Thyroid gland (tissue), 4 donors: ENCODE measurements around the gene BCAS3.

Experiments
- CTCF ChIP-seq, 6 experiments: fragments of 200-600 bp in 3 of 6; fragments of 450-650 bp in 3 of 6; sonication (generic) in 3 of 6; IDR thresholded peaks; one replicate each; pipeline ENCODE4 v1.5.1; 2016 to 2019; ENCODE audit warnings: antibody characterized with exemption in 6 of 6, mild to moderate bottlenecking in 2 of 6, inconsistent platforms in 1 of 6, moderate library complexity in 1 of 6
- POLR2A ChIP-seq, 2 donors: fragments of 450-650 bp; IDR thresholded peaks; one replicate each; pipeline ENCODE4 v1.6.1; 2017; ENCODE audit warnings: antibody characterized with exemption in 2 of 2, mild to moderate bottlenecking in 2 of 2, moderate library complexity in 1 of 2

- TF ChIP-seq CTCF (IDR thresholded peaks at IDR 0.05) (no peak), POLR2A (IDR thresholded peaks at IDR 0.05) (no peak)
Measured at GRCh38 chr17:60676758-60677307, 818 bp upstream of the BCAS3 start.
